Measurements from ENCODE around the gene PARD3B.

DNA sequence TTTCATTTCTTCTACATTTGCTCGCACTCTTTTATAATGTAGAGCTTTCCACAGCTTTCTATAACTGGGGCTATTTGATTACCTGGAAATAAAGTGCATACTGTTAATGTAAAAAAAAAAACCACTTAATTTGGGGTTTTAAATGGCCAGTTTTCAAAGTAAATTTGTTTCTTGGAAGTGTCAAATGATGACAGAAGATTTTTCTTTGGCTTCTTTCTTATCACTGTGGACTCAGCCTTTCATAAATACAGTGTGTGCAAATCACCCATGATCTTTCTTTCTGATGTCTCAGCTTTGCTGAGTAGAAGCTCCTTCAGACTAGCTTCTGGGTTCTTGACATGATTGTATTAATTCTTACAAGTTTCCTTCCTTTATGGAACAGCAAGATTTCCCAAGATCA, 525.6 kb downstream of the PARD3B start:
- TF ChIP-seq POLR2AphosphoS5 (IDR thresholded peaks at IDR 0.05) (no peak), EP300 (IDR thresholded peaks at IDR 0.05; ENCODE audit: low read depth) (no peak), POLR2A (IDR thresholded peaks at IDR 0.05) (no peak)
- TF ChIP-seq, protein P1, sequence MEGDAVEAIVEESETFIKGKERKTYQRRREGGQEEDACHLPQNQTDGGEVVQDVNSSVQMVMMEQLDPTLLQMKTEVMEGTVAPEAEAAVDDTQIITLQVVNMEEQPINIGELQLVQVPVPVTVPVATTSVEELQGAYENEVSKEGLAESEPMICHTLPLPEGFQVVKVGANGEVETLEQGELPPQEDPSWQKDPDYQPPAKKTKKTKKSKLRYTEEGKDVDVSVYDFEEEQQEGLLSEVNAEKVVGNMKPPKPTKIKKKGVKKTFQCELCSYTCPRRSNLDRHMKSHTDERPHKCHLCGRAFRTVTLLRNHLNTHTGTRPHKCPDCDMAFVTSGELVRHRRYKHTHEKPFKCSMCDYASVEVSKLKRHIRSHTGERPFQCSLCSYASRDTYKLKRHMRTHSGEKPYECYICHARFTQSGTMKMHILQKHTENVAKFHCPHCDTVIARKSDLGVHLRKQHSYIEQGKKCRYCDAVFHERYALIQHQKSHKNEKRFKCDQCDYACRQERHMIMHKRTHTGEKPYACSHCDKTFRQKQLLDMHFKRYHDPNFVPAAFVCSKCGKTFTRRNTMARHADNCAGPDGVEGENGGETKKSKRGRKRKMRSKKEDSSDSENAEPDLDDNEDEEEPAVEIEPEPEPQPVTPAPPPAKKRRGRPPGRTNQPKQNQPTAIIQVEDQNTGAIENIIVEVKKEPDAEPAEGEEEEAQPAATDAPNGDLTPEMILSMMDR (IDR thresholded peaks at IDR 0.05), result no peak

Measured in transverse colon (tissue), 4 donors.